IgD-negative memory B cell (primary cell): Measurements from ENCODE around the gene SS18L1. TPM values are rescaled to one million over a fixed set of nuclear protein-coding genes. Genes with fewer than 3 reads are reported as not detected.
"Not testable (repeated sequence)": the region's sequence is repeated elsewhere in the genome, so short reads cannot be mapped to it uniquely, and the experiment has no call there.

Source experiments
- H3K27ac Mint-ChIP-seq, 3 donors: one replicate each; pipeline ENCODE4 v1.8.0; 2020 to 2022; ENCODE audit warnings: mild to moderate bottlenecking in 3 of 3, mixed read lengths in 3 of 3, moderate library complexity in 1 of 3
- H3K27me3 Mint-ChIP-seq: one replicate; pipeline ENCODE4 v1.8.0; 2021; ENCODE audit warnings: mixed read lengths
- H3K36me3 Mint-ChIP-seq: one replicate; pipeline ENCODE4 v1.8.0; 2020; ENCODE audit warnings: mild to moderate bottlenecking, mixed read lengths
- H3K4me1 Mint-ChIP-seq, 3 donors: one replicate each; pipeline ENCODE4 v1.8.0; 2020 to 2022; ENCODE audit warnings: mixed read lengths in 3 of 3, mild to moderate bottlenecking in 1 of 3
- H3K4me3 Mint-ChIP-seq, 4 donors: one replicate each; pipeline ENCODE4 v1.8.0; 2020 to 2022; ENCODE audit warnings: mild to moderate bottlenecking in 4 of 4, mixed read lengths in 4 of 4, moderate library complexity in 3 of 4
- H3K9me3 Mint-ChIP-seq, 3 donors: one replicate each; pipeline ENCODE4 v1.8.0; 2020 to 2021; ENCODE audit warnings: mixed read lengths in 3 of 3, mild to moderate bottlenecking in 1 of 3
- polyA plus RNA-seq: library from polyadenylated mRNA; unstranded; fragments of 300-500 nt; fragmentation: Illumina TruSeq; gene quantifications from one replicate; pipeline ENCODE4 v1.2.3, GENCODE V29; 2021

SS18L1 gene
- polyA plus RNA-seq, 1 donor from 2014 or later = 1.4 TPM

DNA sequence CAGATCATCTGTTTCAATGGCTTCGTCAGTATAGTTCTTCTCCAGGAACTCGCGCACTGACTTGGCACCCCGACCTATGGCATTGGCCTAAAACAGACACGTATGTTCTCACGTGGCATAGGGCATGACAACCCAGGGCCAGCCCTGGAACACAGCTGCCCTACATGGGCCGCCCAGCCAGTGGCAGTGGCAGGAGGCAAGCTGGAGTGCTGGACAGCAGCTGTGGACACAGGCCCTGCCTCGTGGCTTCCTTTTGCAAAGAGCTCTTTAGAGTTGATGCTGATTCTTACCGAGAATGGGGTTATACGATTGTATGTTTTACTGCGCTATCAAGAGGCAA is 5.4 kb upstream of the SS18L1 start:
- H3K27ac Mint-ChIP-seq = peak overlapping the region in 1 of 3 donors; percentile 15
- peak overlapping the region in 1 of 4 donors; percentile 48 for H3K4me3 Mint-ChIP-seq
- H3K27me3 Mint-ChIP-seq = no peaks in the 10 kb centered on the region
- no peaks in the 10 kb centered on the region for H3K9me3 Mint-ChIP-seq
- peaks cover 6% of the 10 kb centered on the region for H3K36me3 Mint-ChIP-seq
- peaks cover 16 to 26% (median 17%) of the 10 kb centered on the region in 3 donors for H3K4me1 Mint-ChIP-seq

DNA sequence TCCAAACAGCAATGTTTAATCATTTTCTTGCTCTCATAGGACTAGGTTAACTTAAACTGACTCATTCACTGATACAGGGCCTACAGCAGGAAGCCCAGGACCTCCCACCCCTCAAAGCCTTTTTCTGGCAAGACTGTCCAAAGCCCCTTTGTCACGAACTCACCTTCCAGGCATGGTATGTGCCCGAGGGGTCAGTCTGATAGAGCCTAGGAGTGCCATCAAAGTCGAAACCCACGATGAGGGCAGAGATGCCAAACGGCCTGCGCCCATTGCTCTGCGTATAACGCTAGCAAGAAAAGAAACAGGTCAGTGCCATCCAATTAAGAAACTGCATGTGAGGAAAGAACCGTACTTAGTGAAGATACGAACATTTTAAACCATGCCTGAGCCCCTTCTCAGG is 4.7 kb upstream of the SS18L1 start:
- peaks cover 15 to 26% (median 17%) of the 10 kb centered on the region in 3 donors for H3K4me1 Mint-ChIP-seq
- H3K27me3 Mint-ChIP-seq = no peaks in the 10 kb centered on the region
- H3K27ac Mint-ChIP-seq = peak overlapping the region; percentile 28 to 50 (median 39)
- peak overlapping the region in 3 of 4 donors; percentile 3 to 94 (median 58) for H3K4me3 Mint-ChIP-seq
- no peaks in the 10 kb centered on the region for H3K9me3 Mint-ChIP-seq
- peaks cover 6% of the 10 kb centered on the region for H3K36me3 Mint-ChIP-seq

DNA sequence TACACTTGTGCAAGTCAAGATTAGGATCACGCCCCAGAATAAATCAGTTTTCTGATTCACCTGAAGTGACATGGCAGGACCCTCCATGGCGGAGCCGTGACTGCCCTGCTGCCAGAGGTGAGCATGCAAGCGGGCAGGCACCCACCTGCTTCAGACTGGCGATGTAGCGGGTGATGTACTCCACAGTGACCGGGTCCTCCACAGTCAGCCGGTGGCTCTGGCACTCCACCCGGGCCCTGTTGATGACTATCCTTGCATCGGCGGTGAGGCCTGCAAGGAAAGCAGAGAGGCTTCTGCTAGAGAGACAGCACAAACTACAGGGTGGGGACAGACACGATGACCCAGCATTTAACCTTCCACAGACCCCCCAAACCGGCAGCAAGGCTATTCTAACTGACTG is 3.9 kb upstream of the SS18L1 start:
- H3K9me3 Mint-ChIP-seq = no peaks in the 10 kb centered on the region
- no peaks in the 10 kb centered on the region for H3K27me3 Mint-ChIP-seq
- H3K27ac Mint-ChIP-seq = peak overlapping the region in 2 of 3 donors; percentile 28 to 86
- peaks cover 6% of the 10 kb centered on the region for H3K36me3 Mint-ChIP-seq
- peak overlapping the region in 1 of 4 donors; percentile 94 for H3K4me3 Mint-ChIP-seq
- peaks cover 16 to 27% (median 20%) of the 10 kb centered on the region in 3 donors for H3K4me1 Mint-ChIP-seq

DNA sequence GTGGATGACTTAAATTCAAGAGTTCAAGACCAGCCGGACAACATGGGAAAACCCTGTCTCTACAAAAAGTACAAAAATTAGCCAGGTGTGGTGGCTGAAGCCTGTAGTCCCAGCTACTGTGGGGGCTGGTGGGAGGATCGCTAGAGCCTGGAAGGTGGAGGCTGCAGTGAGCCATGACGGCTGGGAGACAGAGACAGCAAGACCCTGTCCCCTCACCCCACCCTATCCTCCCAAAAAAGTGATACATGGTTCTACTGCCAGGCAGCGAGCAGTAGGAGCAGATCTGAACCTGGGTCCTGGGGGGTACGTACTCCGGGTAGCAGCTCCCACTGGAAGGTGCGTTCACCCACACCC is 2.5 kb upstream of the SS18L1 start:
- Mint-ChIP-seq H3K27me3 (no peaks in the 10 kb centered on the region), H3K27ac (peak overlapping the region; percentile 94 to 95 (median 94)), H3K4me3 (peak overlapping the region in 3 of 4 donors; percentile 88 to 96 (median 94)), H3K36me3 (peaks cover 6% of the 10 kb centered on the region), H3K4me1 (peaks cover 21 to 36% (median 25%) of the 10 kb centered on the region in 3 donors), H3K9me3 (no peaks in the 10 kb centered on the region)

DNA sequence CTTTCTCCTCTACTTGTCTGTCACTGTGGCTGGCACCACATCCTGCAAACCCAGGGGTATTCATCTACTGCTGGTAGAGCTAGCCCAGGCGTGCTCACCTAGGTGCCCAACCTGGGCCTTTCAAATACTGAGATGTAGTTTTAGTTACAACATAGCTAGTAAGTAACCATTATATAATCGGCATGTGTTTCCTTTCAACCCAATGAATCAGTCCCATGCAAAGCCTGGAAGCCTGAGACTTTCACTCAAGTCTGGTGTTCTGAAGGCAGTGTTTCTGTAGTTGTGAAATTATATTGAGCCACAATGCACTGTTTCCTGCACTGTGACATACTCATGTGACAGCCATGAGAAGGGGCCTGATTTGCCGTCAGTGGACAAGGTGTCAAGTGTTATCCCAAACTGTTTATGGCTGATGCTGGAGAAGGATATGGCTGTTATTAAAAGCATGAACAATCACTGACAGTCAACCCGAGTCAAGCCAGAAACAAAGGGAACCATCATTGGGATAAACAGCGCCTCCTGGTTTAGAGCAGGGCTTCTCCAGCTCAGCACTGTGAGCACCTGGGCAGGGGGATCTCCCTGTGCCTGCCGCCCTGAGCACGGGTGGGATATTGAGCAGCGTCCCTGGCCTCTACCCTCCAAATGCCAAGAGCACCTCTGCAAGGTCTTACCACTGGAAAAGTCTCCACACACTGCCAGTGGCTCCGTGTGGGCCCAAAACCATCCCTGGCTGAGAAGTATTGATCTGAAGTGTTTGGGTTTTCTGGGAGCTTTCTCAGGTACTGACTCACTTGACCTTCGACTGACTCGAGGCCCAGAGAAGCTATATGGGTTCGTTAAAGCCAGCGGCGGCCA is 1.9 kb upstream of the SS18L1 start:
- peaks cover 6% of the 10 kb centered on the region for H3K36me3 Mint-ChIP-seq

DNA sequence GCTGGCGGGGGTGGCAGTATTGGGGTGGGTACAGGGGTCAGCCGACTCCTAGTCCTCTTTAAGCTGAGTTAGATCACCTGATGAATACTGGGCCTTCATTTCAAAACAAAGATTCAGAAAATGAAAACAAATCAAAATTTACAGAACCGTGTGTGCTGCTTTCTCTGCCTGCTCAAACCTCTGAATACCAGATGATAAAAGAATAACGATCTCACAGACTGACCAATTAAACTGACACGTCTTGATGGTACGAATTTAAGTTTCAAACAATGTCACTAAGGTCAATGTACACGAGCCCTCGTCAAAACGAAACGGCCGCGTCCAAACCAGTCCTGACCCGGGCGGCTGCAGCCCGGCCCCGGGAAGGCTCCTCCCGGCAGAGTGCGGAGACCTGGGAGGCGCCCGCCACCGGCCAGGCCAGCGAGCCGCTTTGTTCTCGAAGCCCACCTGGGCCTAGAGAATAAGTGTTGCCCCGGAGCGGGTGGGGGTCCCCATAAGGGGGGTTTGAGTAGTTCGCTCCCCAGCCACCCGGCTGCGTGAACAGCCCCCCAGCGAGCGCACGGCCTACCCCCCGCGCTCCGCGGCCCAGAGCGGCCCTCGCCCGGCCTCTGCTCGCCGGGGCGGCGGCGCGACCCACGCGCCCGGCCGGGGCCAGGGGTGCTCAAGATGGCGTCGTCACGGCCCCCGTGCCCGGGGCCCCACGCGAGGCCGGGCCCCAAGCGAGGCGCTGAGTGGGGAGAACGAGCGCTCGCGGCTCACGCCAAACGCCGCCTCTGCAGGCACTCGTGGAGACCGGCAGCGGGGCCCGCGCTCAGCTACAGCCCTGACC is 1.1 kb upstream of the SS18L1 start:
- H3K4me3 Mint-ChIP-seq = peak overlapping the region; percentile 88 to 96 (median 94)
- peak overlapping the region; percentile 94 to 95 (median 94) for H3K27ac Mint-ChIP-seq
- peaks cover 6% of the 10 kb centered on the region for H3K36me3 Mint-ChIP-seq
- H3K27me3 Mint-ChIP-seq = no peaks in the 10 kb centered on the region
- no peaks in the 10 kb centered on the region for H3K9me3 Mint-ChIP-seq
- peaks cover 21 to 34% (median 22%) of the 10 kb centered on the region in 3 donors for H3K4me1 Mint-ChIP-seq

More for the DNA sequence above, 1.9 kb upstream of the SS18L1 start:
- Mint-ChIP-seq H3K27me3 (no peaks in the 10 kb centered on the region), H3K4me1 (peaks cover 21 to 36% (median 25%) of the 10 kb centered on the region in 3 donors), H3K27ac (peak overlapping the region; percentile 94 to 95 (median 94)), H3K9me3 (no peaks in the 10 kb centered on the region), H3K4me3 (peak overlapping the region; percentile 88 to 96 (median 94))

DNA sequence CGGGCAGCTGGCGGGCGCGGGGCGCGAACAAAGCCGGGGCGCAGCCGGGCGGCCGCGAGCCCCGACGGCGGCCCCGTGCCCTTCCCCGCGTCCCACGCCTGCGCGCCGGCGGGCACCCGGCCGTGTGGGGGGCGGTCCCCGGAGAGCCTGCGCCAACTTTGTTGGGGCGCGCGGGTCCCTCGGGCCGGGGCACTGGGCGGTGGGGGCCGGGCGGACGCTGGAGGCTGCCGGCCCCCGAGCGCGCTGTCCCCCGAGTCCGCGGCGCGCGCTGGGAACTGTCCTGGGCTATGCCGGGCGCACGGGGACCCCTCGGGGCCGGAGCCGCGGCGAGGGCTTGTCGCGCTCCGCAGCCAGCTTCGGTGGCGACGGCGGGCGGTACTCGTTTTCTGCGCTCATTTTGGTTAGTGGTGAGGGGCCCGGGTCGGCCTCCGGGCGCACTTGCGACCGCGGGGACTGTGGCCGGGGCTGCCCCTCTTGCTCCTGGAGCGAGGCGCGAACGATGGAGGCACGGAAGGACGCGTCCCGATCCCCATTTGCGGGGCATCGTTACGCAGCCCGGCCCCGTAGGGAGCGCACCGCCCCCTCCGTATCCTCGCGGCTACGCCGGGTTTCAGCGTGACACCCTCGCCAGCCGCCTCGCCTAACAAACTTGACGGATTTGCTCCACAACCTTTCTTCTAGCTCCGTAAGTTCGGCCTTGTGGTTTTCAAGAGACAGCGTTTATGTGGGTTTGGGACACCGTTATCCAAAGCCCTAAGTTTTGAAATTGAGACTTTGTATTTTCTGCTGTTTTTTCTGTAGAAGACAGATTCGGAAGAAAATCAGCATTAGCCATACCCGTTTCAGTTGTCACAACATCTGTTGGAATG is 622 bp downstream of the SS18L1 start:
- H3K4me1 Mint-ChIP-seq = peaks cover 21 to 34% (median 22%) of the 10 kb centered on the region in 3 donors

DNA sequence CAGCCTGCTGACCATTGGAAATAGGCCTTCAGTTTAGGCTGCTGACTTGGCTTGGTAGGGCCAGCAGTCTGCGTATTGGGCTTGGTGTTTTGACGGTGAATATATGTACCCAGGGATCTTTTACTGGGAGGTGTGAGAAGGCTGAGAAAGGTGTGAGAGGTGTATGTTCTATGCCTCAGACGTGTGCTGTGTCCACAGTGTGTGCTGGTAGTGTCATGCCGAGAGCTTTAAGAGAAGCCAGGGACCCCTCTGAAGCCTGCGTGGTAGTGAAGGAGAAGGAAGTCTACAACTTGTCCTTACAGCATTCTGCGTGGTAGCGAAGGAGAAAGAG is 2.1 kb downstream of the SS18L1 start:
- H3K4me1 Mint-ChIP-seq = peaks cover 20 to 31% (median 25%) of the 10 kb centered on the region in 3 donors
- peak overlapping the region in 2 of 4 donors; percentile 93 to 95 for H3K4me3 Mint-ChIP-seq
- peak overlapping the region in 1 of 3 donors; percentile 93 for H3K27ac Mint-ChIP-seq
- peaks cover 2% of the 10 kb centered on the region for H3K36me3 Mint-ChIP-seq
- H3K27me3 Mint-ChIP-seq = no peaks in the 10 kb centered on the region
- no peaks in the 10 kb centered on the region for H3K9me3 Mint-ChIP-seq

More for the DNA sequence above, 622 bp downstream of the SS18L1 start:
- Mint-ChIP-seq H3K4me3 (peak overlapping the region; percentile 80 to 95 (median 92)), H3K9me3 (no peaks in the 10 kb centered on the region), H3K36me3 (no peaks in the 10 kb centered on the region), H3K27ac (peak overlapping the region; percentile 39 to 93 (median 92)), H3K27me3 (no peaks in the 10 kb centered on the region)

DNA sequence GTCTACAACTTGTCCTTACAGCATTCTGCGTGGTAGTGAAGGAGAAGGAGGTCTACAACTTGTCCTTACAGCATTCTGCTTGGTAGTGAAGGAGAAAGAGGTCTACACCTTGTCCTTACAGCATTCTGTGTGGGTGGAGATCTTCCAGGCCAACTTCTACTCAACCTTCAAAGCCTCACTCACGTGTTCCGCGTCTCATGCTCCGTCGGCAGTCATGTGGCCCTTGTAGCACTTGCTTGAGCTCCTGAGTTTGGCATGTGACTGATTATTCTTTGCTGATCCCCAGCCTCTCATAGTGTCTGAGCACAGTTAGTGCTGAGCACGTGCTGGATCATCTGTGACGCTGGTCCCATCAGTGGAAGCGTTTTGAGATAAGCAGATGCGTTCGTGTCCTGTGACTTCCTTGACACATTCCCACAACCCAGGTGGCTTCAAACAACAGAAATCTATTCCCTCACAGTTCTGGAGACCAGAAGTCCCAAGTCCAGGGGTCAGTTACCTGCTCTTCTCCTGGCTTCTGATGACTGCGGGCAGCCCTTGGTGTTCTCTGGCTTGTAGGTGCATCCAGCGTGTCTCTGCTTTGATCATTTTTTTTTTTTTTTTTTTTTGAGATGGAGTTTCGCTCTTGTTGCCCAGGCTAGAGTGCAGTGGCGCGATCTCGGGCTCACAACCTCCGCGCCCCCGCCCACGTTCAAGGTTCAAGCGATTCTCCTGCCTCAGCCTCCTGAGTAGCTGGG is 2.6 kb downstream of the SS18L1 start:
- Mint-ChIP-seq H3K4me1 (peaks cover 18 to 28% (median 25%) of the 10 kb centered on the region in 3 donors), H3K27ac (peak overlapping the region in 1 of 3 donors; percentile 93), H3K27me3 (no peaks in the 10 kb centered on the region), H3K36me3 (peaks cover 2% of the 10 kb centered on the region), H3K4me3 (peak overlapping the region in 2 of 4 donors; percentile 51 to 95), H3K9me3 (no peaks in the 10 kb centered on the region)

DNA sequence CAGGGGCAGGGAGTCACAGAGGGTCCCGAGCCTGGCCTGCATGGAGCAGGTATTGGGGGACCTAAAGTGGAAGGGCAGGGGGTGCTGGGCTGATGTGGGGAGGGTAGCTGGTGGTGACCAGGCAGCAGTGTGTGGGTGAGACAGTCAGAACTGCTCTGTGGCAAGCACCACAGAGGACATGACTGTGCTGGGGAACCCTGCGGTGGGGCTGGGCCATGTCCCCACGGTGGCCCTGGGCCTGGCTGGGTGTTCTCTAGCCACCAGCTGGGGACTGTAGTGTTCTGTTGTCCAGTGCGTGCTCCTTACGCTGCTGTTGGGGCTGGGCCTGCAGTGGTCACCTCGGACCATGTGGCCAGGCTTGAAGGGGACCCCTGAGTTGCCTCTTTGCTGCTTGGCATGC is 3.6 kb downstream of the SS18L1 start:
- Mint-ChIP-seq H3K4me3 (peak overlapping the region in 1 of 4 donors; percentile 29), H3K4me1 (peaks cover 10 to 19% (median 17%) of the 10 kb centered on the region in 3 donors), H3K27ac (peak overlapping the region in 1 of 3 donors; percentile 45), H3K36me3 (peaks cover 2% of the 10 kb centered on the region), H3K27me3 (no peaks in the 10 kb centered on the region), H3K9me3 (no peaks in the 10 kb centered on the region)

DNA sequence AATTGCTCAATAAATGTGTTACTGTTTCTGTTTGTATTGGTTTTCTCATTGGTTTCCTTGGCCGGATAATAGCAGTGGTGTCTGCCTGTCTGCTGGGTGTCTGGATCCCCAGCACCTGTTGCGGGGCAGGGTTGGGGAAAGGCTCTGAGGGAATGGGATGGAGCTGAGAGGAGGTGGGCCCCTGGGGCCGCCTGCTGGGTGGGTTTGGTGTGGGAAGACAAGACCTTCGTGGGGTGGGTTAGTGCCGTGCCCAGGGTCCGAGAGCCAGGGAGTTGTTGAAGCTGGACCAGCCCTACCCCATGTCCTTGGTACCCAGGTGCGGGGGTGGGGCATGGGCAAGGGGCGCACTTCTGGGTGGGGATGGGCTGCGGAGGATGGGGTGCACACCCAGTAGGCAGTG is 4.0 kb downstream of the SS18L1 start:
- Mint-ChIP-seq H3K4me3 (peak overlapping the region in 1 of 4 donors; percentile 29), H3K27me3 (no peaks in the 10 kb centered on the region), H3K27ac (peak overlapping the region in 1 of 3 donors; percentile 45), H3K36me3 (peaks cover 2% of the 10 kb centered on the region), H3K4me1 (peaks cover 8 to 17% (median 13%) of the 10 kb centered on the region in 3 donors), H3K9me3 (no peaks in the 10 kb centered on the region)

DNA sequence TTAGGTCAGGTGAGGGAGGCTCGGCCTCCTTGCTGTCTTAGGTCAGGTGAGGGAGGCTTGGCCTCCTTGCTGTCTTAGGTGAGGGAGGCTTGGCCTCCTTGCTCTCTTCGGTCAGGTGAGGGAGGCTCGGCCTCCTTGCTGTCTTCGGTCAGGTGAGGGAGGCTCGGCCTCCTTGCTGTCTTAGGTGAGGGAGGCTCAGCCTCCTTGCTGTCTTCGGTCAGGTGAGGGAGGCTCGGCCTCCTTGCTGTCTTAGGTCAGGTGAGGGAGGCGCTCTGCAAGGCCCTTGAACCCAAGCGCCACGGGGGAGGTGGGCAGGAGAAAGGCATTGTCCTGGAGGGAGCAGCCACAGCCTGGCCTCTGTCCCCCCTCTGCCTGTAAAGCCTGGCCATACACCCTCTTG is 4.8 kb downstream of the SS18L1 start:
- H3K4me3 Mint-ChIP-seq, H3K27me3 Mint-ChIP-seq, H3K27ac Mint-ChIP-seq, H3K9me3 Mint-ChIP-seq, H3K36me3 Mint-ChIP-seq: not testable (repeated sequence)
- H3K4me1 Mint-ChIP-seq = peaks cover 8 to 18% (median 17%) of the 10 kb centered on the region in 3 donors

DNA sequence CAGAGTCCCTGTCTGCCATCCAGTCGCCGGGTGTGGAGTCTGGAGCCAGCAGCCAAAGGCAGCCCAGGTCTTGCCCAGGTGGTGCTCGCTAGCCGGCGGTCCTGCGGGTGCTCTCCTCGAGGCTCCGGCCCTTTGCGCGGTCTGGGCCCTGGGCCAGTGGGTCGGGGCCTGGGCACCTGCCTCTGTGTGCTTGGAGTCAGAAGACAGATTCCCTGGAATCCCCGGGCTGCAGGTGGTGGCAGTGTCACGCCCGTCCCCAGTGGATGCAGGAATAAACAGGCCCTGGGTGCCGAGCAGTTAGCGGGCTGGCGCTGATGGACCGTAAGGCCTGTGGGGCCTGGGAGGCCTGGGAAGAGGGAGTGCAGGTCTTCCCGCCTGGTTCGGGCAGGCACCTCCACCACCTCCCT is 5.3 kb downstream of the SS18L1 start:
- no peak overlapping the region for H3K4me3 Mint-ChIP-seq
- peaks cover 13 to 18% (median 17%) of the 10 kb centered on the region in 3 donors for H3K4me1 Mint-ChIP-seq
- H3K27me3 Mint-ChIP-seq = no peaks in the 10 kb centered on the region
- H3K9me3 Mint-ChIP-seq = peaks cover 0 to 4% (median 3%) of the 10 kb centered on the region in 3 donors
- peaks cover 9% of the 10 kb centered on the region for H3K36me3 Mint-ChIP-seq
- H3K27ac Mint-ChIP-seq = peak overlapping the region in 1 of 3 donors; percentile 45
